NOMO-1 treated with DMSO at 0.1 percent for 48 hours (cell line): ENCODE results near the gene SCUBE3.
A peak's percentile ranks its signal among the peaks of the same experiment; 100 is the strongest.

Source experiments
- DNase-seq: peaks from one replicate; lab custom pipeline; 2025; ENCODE audit not compliant: unreplicated experiment; lab: John Stamatoyannopoulos, UW

Gene SCUBE3

GRCh38 chr6:35264550-35265274 lies 51.0 kb downstream of the SCUBE3 start:
- no peak for DNase-seq

DNA sequence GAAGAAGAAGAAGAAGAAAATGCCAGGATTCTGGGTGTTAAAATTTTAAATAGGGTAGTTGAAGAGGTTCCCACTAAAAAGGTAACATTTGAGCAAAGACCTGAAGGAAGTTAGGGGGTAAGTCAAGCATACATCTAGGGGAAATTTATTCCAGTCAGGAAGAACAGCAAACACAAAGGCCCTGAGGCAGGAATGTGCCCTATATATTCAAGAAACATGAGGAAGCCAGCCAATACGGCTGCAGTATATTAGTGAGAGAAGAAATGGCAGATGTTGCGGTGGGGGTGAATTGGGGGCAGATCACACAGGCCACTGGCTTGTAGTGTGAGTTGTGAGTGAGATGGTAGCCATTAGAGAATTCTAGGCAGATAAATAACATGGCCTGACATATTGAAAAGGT lies 51.8 kb downstream of the SCUBE3 start:
- no peak for DNase-seq

- no peak for DNase-seq
These were observed 53.7 kb downstream of the SCUBE3 start for GRCh38 chr6:35267446-35267845.

DNA sequence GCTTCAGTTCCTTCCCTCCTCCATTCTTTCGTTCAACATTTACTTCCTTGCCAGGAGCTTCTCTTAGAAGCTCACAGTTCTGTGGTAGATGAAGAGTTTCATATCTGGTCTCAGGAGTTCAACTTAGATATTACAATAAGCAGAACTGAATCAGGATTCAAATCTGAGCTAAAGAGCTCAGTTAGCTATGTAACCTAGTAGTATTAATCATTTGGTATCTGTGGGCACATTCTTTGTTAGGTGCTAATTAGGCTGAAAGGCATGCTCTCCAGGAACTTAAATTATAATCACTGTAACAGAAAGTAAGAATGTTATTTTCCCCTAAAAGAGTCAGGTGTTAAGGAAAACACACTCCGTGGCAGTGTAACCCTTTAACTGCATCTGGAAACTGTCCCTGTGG lies 54.1 kb downstream of the SCUBE3 start:
- no peak for DNase-seq

- no peak for DNase-seq
These were observed 58.2 kb downstream of the SCUBE3 start for GRCh38 chr6:35272005-35272404.

DNA sequence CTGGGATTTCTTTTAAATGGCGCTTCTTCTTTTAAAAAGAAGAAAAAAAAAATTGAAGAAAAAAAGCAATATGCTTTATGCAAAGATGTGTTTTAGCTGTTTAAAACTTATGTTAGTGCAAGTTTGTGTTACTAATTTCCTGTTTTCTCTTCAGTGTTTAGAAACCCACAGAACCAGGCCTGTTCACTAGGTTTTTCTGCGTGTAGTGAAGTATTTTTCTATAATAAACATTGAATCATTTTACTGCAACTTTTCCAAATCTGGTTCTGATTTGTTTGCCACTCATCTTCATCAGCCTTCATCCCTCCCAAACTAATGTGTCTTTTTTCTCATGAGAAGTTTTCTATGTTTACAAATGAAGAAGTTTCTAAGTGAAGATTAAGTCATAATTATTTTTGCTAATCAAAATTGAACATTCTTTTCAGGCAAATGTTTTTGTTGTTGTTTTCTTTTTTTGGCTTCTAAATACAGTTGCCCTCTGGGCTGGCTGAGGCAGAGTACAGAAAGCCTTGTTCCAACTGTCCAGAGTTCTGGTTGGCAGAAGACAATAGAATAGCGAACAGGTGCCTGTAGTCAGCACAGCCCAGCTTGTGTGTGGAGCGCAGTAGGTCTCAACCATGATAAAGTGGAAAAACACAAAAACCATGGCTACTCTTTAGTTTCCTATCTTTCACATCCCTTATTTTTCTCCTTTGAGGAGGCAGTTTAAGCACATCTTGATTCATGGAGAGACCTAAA lies 60.2 kb downstream of the SCUBE3 start:
- DNase-seq = no peak

GRCh38 chr6:35275744-35276260 lies 62.0 kb downstream of the SCUBE3 start:
- no peak for DNase-seq

DNA sequence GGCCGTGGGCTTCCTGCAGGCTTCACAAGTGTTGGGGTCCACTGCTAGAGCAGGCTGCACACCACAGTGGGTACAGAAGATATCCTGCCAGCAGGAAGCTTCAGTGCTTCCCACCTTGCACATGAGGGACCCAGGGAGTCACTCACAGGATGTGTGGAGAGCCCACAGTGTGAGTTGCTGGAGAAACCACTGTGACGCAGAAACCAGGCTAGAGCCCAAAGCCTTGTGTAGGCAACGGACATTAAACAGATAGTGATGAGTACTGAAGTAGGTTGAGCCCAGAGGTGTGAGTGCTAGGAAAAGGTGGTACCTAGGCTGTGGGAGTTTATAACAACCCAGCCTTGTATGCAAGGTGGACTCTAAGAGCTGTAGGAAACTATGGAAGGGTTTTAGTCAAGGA lies 65.0 kb downstream of the SCUBE3 start:
- DNase-seq = no peak

DNA sequence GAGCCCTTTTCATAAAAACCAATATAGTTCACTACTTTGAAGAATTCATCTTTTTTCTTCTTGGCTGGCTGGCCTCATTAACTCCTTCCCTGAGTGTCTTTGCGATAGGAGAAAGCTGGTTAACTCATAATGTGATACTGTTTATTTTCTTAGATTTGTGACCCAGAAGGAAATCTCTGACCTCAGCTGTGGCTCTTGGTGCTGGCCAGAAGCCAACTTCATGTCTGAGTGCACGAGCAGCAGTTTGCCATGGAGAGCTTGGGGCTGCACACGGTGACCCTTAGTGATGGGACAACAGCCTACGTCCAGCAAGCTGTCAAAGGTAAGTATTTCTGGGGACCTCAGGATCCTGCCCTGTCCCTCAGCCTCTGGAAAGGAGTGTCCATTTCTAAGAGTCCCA lies 67.1 kb downstream of the SCUBE3 start:
- no peak for DNase-seq

GRCh38 chr6:35282472-35282871 lies 68.7 kb downstream of the SCUBE3 start:
- DNase-seq = no peak

DNA sequence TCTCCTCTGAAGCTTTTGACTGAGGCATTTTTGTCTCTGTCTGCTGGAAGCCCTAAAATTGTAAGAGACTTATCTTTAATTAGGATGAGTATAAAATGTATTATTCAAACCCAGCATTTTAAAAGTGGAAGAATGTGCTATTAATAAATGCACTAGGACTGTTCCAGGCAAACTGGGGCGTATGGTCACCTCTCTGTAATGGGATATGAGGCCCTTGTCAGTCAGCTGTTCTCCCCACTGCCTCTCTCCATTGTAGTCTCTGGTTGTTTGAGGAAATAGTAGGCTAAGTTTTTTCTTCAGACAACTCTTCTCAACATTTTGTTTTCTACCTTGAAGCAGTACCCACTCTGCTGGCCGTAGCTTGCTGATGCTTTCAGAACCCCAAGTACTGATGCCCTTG lies 69.6 kb downstream of the SCUBE3 start:
- DNase-seq = no peak

- DNase-seq = no peak
These were observed 74.1 kb downstream of the SCUBE3 start for GRCh38 chr6:35287671-35288396.

GRCh38 chr6:35288834-35289233 lies 75.1 kb downstream of the SCUBE3 start:
- no peak for DNase-seq

GRCh38 chr6:35291491-35291890 lies 77.7 kb downstream of the SCUBE3 start:
- DNase-seq = no peak

- DNase-seq = no peak
These were observed 78.7 kb downstream of the SCUBE3 start for GRCh38 chr6:35292494-35292893.

- no peak for DNase-seq
These were observed 79.9 kb downstream of the SCUBE3 start for GRCh38 chr6:35293681-35294080.

- DNase-seq = peak; percentile 26
These were observed 80.7 kb downstream of the SCUBE3 start for GRCh38 chr6:35294308-35294945.

GRCh38 chr6:35295036-35295435 lies 81.3 kb downstream of the SCUBE3 start:
- DNase-seq = no peak

DNA sequence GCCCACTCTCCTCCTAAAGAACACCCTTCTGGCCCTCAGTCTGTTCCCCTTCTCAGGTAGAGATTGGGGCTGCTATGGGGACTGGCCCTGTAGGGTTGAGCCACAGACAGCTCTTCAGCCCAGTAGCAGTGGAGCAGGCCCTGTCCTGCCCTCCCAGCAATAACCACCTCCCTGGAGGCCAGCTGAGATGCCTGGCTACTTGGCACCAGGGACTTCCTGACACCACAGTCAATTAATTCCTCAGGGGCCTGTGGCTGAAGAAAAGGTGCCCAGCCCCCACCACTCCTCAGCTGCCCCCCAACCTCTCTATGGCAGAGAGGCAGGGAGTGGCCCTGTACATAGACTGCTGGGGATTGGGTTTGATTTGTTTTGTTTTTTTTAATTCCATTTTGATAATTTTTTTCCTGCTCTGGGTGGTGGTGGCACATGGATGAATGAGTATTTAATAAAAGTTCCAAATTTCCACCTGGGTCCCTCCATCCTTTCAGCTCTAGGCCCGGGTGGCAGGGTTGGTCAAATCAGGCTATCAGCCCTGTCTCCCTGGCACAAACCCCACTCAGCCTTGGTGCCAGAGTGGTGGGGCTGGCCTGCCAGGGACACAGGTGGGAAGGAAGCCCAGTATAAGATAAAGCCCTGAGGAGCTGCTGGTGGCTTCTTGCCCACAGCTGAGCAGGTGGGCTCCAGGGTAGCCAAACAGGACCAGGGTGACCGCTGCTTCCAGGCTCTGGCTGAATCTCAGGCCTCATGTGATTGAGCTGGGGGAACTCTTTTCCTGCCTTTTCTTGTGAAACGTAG lies 82.0 kb downstream of the SCUBE3 start:
- DNase-seq = no peak

GRCh38 chr6:35296931-35297600 lies 83.3 kb downstream of the SCUBE3 start:
- DNase-seq = no peak
